ENCODE results near the gene PXT1.
"Not testable (repeated sequence)": the region's sequence is repeated elsewhere in the genome, so short reads cannot be mapped to it uniquely, and the experiment has no call there.

Gene PXT1

DNA sequence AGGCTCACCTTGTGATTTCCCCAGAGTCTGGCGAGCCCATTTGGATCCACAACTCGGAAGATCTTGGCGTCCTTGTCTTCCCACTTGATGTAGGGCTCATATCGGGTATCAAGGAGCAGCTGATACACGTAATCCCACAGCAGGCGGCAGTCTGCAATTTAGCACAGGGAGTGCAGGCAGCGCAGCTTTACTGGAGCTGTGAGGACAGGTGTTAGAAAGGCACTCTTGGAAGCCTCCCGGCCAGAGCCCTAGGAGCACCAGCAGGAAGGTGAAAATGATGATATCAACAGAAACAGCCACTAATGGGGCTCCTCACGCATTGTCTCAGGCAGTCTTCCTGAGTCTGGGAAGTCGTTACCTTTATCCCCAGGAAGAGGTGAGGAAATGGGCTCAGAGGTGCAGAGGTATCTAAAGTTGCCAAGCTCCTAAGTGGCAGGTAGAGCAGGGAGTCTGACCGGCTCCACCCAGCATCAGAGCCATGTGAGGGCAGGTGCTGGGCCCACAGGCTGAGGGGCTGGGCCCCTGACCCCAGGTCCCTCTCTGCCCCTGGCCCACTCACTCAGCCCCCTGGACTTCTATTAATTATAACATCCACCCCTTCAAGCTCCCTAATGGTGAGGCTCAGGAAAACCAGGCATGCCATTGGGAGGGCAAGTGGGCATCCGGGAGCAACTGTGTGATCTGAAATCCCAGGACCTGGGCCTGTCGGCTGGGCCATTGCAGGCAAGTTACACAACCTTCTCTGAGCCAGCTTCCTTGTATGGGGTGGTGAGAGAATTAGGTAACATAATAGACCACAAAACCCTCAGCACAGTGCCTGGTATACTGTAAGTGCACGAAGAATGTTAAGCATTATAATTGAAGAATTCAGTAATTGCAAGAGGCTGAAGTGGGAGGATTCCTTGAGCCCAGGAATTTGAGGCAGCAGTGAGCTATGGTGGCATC is 73.5 kb downstream of the PXT1 start:
- no peak for DNase-seq (ENCODE audit: low read depth, low spot score)

DNA sequence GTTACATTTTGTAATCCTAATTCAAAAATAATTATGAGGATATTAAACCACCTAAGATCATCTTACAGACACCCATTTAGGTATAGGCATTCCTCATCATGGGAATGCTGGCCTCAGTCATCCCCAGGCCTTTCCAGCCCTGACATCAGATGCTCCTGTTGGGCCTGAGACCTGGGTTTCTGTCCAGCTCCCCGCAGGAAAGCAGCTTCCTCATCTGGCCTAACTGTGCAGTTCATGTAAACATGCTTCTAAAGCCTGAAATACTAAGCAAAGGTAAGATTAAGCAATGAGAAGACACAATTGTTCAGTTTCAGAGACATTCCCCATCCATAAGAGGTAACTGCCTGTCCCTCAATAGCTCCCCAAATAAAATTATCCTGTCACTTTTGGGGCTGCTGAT is 74.2 kb downstream of the PXT1 start:
- no peak for DNase-seq (ENCODE audit: low read depth, low spot score)

DNA sequence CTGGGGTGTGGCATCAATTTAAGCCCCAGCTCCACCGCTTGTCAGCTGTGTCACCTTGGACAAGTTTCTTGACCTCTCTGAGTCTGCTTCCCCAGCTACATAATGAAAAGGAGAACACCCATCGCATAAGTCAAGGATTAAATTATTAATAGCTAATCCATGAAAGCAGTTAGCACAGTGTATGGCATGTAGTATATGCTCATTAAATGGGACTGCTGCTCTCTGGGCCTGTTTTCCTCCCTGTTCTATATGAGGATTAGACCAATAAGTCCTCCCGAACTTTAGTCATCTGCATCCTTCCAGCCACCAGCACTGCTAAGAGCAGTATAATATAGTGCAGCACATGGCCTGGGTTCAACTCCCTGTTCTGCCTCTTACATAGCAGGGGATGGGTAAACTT is 74.9 kb downstream of the PXT1 start:
- DNase-seq (ENCODE audit: low read depth, low spot score), result no peak

DNA sequence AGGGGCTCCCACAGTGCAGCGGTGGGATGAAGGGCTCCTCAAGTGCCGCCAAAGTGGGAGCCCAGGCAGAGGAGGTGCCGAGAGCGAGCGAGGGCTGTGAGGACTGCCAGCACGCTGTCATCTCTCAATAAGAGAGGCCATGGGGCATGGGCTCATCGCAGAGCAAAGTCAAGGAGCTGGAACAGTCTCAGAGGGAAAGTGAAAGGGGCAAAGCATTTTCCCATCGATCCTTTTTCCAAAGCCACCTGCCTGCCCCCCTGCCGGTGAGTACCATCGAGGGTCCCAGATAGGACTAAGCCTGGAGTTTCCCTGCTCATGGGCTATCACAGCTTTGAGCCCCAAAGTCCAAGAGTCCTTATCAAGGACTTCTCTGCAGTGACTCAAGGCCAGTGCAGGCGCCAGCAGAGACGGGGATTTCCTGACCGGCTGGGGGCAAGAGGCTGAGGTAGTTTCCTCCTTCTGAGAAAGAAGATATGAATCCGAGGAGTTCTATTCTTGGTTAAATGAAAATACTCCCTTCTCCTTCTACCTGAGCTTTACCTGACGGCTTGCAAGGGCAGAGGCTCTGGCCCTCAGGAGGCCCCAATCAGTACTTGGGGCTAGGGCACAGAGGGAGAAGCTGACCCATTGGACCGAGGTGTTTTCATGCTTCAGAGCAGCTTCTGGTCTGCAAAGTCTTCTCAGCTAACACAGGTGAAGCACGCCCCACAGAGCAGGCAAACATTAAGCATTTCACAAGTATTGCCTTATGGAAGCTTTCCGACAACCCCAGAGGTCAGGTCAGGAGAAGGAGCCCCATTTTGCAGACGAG is 77.8 kb downstream of the PXT1 start:
- no peak for DNase-seq (ENCODE audit: low read depth, low spot score)

DNA sequence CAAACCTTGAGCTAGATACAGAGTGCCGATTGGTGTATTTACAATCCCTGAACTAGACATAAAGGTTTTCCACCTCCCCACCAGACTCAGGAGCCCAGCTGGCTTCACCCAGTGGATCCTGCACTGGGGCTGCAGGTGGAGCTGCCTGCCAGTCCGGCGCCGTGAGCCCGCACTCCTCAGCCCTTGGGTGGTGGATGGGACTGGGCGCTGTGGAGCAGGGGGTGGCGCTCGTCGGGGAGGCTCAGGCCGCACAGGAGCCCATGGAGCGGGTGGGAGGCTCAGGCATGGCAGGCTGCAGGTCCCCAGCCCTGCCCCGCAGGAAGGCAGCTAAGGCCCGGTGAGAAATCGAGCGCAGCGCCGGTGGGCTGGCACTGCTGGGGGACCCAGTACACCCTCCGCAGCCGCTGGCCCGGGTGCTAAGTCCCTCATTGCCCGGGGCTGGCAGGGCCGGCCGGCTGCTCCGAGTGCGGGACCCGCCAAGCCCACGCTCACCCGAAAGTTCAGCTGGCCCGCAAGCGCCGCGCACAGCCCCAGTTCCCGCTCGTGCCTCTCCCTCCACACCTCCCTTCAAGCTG is 78.5 kb downstream of the PXT1 start:
- not testable (repeated sequence) for DNase-seq (ENCODE audit: low read depth, low spot score)

DNA sequence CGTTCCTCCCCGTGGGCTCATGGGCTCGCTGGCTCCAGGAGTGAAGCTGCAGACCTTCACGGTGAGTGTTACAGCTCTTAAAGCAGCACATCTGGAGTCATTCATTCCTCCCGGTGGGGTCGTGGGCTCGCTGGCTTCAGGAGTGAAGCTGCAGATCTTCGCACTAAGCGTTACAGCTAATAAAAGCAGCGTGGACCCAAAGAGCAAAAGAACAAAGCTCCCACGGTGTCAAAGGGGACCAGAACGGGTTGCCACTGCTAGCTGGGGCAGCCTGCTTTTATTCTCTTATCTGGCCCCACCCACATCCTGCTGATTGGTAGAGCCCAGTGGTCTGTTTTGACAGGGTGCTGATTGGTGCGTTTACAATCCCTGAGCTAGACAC is 79.3 kb downstream of the PXT1 start:
- DNase-seq (ENCODE audit: low read depth, low spot score), result not testable (repeated sequence)

DNA sequence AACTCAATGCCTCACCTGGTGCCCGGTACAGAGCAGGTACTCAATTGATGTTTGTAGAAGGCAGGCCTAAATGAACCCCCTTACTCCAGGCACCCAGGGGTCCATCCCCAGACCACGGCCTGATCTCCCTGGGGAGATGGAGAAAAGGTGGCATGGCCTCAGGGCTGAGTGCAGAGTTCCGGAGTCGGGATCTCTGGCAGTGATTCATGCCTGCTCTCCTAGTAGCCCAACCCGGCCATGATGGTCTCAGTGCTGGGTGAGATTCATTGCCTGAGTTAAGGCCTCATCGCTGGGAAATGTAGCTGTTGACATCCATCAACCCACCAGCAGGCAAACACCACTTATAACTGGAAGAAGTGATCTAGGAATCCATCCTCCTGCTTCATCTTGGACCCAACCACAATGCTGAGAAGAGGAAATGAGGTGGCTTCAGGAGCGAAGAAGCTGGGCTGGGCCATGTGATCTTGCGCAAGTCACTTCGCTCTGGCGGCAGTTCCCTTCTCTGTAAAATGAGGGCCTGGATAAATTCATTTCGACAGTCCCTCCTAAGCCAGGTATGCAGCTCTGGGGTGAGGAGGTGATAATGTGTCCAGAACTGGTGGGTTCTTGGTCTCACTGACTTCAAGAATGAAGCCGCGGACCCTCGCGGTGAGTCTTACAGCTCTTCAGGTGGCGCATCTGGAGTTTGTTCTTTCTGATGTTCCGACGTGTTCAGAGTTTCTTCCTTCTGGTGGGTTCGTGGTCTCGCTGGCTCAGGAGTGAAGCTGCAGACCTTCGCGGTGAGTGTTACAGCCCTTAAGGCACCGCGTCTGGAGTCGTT is 79.9 kb downstream of the PXT1 start:
- DNase-seq (ENCODE audit: low read depth, low spot score), result no peak

DNA sequence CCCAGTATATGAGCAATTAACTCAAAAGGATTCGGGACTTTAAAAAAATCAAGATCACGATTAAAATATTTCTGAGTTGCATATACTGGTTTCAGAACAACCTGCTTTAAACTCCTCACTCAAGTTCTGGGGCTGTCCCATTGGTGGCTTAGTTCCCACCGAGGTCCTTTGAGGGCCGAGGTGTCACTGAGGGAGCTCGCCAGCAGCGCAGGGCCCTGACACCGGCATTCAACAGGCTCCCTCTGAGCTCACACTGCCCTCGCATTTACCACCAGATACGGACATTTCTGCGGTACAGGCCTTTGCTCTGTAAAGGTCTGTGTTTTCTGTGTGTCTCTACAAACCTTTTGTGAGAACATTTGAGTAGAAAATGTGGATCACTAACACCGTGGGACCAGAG is 81.6 kb downstream of the PXT1 start:
- DNase-seq (ENCODE audit: low read depth, low spot score), result no peak

DNA sequence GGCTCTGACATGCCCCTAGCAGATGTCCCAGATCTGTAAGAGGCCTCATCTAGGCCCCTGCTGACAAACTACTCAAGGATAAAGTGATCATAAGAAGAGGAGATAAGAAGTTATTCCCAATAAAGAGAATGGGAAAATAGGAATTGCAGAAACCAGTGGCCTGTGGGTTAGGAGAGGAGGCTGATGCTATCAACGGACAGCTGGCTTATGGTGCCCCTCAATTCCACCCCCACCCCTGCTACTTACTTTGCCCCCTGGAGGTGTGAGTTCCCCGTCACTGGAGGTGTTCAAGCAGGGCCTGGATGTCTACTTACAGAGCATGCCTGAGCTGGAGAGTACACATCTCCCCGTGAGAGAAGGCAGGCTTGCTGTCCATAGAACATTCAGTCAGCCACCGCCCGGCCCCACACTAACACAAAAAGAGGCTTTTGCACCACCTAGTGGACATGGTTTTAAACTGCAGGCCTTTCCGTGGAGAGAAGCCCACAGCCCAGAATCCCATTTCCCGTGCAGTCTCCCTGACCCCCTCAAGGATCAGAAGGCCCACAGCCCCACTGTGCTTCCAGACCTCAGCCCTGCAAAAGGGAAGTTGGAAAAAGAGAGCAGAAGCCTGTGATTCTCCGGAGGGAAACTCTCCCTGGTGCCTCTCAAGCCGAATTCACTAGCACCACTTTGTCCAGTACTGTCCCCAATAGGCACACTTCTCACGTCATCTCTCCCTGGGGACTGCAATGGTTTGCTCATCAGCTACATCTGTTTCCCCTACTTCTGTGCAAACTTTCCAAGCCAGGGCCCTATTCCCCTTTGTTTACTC is 82.2 kb downstream of the PXT1 start:
- no peak for DNase-seq (ENCODE audit: low read depth, low spot score)

DNA sequence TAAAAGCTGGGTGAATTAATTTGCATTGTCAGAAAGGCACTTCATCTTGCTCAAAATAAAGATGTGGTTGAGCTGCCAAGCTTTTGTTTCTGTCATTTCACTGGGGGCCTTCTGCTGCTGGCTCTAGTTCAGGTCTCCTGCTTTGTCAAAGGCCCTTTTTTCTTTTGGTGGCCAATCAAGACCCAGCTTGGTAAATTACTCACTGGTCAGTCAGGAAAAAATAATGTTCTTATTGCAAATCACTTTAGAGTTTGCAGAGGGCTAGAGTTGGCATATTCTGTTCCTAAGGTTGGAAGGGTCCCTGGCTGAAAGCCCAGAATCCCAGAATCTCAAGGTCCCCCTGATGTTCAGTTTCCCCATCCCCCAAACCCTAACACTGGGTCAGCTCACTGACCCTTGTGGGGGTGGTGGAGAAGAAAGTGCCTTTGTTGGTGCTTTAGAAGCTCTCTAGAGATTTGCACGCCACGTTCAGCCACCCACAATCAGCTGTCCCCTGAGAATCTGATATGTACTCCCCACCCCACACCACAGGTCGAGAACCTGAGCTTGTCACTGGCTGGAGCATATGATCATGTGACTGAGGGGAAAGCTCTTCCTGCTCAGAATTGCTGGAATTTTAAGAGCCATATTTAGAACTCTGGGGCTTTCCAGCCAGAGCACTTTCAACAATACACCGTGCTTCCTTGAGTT is 84.3 kb downstream of the PXT1 start:
- DNase-seq (ENCODE audit: low read depth, low spot score), result no peak

DNA sequence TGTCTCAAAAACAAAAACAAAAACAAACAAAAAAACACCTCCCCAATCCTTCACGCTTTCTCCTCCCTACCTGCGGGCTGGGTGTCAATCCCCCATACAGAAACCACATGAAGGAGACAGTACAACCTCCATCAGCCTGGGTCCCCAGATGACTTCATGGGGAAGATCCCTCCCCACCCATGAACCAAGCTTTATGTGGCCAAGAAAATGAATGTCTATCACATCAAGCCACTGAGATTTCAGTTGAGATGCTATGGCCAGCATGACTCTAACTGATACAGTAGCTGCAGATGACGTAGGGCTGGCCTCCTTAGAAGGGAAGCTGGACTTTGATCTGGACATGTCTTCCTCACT is 84.8 kb downstream of the PXT1 start:
- no peak for DNase-seq (ENCODE audit: low read depth, low spot score)

DNA sequence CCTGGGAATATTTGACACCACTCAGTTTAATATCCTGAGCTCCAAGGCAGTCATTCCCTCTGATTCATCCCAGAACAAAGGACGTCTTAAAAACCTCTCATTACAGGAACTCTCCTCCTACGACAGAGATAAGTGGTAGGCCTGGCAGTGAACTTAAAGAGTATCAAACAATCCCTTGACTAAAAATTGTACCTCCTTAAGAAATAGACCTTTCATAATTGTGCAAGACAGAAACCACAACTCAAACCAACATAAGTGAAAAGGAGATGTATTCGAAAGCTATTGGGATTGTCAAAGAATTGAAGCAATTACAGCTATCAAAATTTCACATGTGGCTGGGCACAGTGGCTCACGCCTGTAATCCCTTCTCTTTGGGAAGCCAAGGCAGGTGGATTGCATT is 86.8 kb downstream of the PXT1 start:
- no peak for DNase-seq (ENCODE audit: low read depth, low spot score)

DNA sequence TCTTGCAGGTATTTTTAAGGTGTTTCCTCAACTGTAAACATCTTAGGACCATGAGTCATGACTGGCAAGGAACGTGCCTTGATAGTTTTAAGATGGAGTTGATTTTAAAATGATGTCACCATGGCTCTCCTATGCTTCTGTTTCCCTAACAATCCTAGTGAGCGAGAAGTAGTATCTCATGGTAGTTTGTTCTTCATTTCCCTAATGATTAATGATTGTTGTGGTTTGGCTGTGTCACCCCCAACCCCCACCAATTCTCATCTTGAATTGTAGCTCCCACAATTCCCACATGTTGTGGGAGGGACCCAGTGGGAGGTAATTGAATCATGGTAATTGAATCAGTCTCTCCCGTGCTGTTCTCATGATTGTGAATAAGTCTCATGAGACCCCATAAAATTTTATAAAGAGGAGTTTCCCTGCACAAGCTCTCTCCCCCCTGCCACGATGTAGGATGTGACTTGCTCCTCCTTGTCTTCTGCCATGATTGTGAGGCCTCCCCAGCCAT is 89.2 kb downstream of the PXT1 start:
- DNase-seq (ENCODE audit: low read depth, low spot score), result no peak

DNA sequence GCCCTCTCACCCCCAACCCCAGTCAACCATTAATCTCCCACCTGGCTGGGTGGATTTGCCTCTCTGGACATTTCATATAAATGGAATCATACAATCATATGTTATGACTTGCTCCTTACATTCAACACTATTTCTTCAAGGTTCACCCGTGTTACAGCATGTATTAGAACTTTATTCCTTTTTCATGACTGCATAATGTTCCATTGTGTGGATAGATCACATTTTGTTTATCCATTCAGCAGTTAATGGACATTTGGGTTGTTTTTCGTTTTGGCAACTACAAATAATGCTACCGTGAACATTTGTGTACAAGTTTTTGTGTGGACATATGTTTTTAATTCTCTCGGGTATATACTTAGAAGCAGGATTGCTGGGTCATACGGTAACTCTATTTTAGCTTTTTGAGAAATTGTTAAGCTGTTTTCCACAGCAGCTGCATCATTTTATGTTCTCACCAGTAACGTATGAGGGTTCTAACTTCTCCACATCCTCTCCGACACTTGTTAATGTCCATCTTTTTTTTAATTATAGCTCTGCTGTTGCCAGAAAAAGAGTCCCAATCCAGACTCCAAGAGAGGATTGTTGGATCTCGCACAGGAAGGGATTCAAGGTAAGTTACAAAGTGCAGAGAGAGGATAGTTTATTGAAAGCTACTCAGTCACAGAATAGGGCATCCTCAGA is 90.0 kb downstream of the PXT1 start:
- no peak for DNase-seq (ENCODE audit: low read depth, low spot score)

DNA sequence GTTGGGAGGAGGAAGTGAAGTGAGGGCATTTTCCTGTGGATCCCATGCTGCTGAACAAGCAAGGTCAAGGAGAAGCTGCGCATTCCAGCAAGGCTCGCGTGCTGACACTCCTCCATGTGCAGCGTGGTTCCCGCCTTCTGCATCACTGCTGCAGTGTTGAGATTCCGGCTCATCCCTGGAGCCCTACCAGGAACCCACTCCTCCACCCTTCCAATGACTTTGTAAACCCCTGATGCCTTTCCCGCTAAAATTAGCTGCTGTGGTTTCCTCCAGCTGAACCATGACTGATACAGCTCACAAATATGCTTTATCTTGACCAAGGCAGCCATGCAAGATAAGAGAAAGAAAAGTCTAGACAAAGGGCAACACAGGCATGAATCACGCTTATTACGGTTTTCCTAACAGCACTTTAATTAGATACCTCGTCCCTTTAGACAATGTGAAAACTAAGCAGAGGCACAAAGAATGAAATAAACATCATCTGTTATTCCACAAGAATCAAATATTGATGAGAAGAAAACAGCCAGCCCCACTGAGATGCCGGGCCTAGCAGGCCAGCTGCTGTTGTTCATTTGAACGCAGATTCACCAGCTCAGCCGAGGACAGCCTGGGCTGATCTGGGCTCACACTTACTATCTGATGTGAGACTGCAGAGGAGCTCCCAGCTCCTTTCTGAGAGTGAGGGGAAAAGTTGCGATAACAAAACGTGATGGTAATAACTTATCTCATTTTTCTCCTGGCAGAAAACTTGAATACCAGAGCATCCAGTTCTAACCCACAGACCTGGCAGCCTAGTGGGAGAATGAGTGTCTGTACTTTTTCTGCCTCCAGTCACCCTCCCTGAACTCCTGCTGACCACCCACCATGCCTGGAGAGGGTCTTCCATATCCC is 91.7 kb downstream of the PXT1 start:
- no peak for DNase-seq (ENCODE audit: low read depth, low spot score)

DNA sequence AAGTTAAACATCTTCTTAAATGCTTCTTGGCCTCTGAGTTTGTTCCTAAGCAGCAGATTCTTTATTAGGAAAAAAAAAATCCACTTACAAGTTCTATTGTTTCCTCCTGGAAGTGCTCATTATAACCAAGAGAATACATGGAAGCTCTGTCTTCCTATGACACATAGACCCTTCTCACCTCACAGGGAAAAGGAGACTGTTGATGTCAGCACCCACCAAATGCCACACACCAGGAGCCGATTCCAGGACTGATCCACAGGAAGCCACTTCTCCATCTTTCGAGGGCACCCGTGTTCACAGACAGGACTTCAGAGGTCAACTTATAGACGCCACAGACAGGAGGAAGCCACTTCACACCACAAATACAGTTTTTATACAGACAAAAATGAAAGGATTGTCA is 92.6 kb downstream of the PXT1 start:
- DNase-seq (ENCODE audit: low read depth, low spot score), result no peak

DNA sequence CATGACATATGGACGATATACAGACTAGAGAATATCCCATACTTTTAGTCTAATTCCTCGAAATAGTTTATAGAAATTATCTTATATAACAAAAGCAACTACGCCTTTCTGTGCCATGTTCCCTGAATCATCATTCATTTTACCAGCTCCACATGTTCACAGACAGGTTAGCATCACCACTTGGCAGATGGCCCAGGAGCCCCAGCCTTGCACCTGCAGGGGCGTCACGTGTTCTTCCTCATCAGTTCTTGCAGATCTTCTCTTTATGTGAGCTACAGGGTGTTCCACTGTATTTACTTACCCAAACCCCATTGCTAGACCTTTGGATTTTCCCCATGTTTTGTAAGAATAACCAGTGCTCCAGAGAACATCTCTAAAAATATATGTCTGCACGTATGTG is 93.4 kb downstream of the PXT1 start:
- DNase-seq (ENCODE audit: low read depth, low spot score), result no peak

DNA sequence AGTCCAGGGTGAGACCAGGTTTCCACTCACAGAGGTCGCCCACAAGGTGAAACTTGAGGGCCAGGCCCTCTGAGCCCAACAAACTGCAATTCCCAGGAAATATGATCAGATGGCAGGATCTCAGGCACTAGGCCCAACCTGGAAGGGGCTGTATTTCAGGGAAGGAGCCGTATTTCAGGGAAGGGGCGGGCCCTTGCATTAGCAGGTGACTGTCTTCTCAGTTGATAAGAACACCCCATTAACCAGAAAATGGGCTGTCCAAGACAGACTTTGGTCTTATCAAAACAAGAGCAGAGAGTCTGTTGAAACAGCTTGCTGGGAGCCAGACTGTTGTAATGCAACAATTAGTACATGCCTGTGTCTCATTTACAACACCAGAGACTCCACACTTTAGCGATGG is 95.0 kb downstream of the PXT1 start:
- DNase-seq (ENCODE audit: low read depth, low spot score), result no peak

All from iPS DF 19.7 (cell line).